T-helper 2 cell treated with Interferon-gamma antibody and Interleukin-4, amounts not matched to agents 100 ng/mL and 5 ng/mL, for 36 hours (primary cell): ENCODE measurements around the gene CCDC57. TPM values are rescaled to one million over a fixed set of nuclear protein-coding genes. Genes with fewer than 3 reads are reported as not detected.

Experiments
- intact Hi-C: fragments of 100-400 bp; cut with micrococcal nuclease; formaldehyde crosslinking; loops from one replicate; pipeline ENCODE4 v1.15.1; 2023
- total RNA-seq: library from RNA; stranded (reverse); gene quantifications from 2 replicates; pipeline ENCODE4 v1.2.3, GENCODE V29; 2022

Gene CCDC57
- total RNA-seq, 1 donor from 2014 or later: 59.0 TPM

DNA sequence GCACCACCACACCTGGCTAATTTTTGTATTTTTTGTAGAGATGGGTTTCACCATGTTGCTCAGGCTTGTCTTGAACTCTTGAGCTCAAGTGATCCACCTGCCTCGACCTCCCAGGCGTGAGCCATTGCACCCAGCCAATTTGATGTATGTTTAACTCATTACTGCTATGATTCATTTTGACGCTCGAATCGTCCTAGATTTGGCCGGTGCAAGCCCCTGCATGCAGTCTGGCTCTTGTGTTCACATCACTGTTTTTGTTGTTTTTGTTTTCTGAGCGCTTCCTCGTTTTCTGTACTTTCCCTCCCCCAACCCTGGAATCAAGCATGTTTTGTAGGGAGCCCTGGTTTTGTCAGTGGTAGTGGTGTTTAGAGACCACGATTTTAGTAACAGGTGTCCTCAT is 139.2 kb downstream of the CCDC57 start:
- intact Hi-C loops: no loop called here

DNA sequence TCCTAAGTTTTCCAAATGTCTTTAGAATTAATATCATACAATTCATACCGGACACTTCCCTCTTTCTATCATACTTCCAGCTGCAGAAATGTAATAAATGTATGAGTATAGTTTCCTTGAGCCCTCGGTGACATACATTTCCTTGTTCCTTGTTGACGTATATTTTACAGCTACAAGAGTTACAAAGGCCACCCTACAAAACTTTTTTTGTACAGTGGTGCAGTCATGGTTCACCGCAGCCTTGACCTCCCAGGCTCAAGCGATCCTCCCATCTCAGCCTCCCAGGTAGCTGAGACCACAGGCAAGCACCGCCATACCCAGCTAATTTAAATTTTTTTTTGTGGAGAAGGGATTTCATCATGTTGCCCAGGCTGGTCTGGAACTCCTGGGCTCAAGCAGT is 139.8 kb downstream of the CCDC57 start:
- intact Hi-C loops: no loop called here

DNA sequence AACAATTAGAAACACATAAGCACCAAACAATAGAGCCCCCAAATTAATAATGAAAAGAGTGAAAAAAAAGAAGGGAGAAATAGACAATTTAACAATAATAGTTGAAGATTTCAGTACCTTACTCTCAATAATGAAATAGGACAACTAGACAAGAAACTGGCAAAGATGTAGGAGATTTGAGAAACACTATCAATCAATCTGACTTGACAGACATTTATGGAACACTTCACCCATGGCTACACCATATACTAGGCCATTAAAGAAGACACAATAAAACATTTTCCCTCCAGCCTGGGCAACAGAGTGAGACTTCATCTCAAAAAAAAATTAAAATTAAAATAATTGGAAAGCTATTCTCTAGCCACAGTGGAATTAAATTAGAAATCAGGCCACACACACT is 142.0 kb downstream of the CCDC57 start:
- intact Hi-C loops: no loop called here

DNA sequence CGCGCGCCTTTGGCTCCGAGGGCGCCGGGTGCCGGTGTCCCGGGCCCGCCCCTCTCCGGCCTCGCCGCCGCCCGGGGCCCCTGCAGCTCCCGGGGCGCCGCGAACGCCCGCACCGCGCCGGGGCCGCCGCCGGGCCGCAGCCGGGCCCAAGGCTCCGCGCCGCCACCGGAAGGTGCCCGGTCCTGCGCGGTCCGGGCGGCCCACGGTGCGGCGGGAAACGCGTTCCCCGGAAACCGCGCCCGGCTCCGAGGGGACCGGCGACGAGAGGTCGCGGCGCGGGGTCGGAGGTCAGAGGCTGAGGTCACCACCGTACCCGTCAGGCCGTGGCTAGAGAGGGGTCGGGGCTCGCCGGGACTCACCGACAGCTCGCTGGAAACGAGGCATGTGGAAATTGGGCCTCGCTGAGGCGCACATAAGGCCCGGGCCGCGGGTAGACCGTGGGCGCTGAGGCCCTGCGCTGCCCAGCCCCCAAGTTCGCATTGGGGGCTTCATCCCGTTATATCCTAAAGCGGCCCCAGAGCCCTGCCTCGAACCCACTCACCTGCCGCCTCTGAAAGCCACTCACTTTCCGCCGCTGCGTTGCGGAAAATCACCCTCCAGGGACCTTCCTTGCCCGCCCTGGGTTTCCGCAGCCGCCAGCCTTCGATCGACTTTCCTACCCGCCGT is 146.9 kb downstream of the CCDC57 start, which contains the start of gene DUS1L:
TSS of gene DUS1L (minus strand) at position 167 of the 666 bp plus-strand sequence. CDS start 745 bp downstream, outside the sequence.
- intact Hi-C loops: no loop called here

DNA sequence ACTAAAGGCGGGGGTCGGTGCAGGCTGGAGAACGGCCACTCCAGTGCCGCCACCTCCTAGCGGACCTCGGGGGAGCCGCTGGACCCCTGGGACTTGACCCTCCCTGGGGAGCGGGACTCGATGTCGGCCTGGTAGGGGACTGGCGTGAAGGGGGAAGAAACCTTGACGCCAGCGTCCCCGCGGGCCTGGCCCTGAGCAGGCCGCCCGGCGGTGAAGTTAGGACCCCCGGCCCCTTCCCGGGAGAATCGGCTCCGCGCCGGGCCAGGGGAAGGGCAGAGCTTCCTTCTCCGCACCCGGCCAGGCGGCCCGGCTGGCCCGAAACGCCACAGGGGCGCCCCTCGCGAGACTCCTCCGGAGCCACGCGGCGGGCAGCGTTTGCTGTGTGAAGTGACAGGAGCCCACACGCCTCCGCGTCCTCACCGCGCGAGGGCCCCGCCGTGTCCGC is 147.4 kb downstream of the CCDC57 start:
- intact Hi-C loops: no loop called here

DNA sequence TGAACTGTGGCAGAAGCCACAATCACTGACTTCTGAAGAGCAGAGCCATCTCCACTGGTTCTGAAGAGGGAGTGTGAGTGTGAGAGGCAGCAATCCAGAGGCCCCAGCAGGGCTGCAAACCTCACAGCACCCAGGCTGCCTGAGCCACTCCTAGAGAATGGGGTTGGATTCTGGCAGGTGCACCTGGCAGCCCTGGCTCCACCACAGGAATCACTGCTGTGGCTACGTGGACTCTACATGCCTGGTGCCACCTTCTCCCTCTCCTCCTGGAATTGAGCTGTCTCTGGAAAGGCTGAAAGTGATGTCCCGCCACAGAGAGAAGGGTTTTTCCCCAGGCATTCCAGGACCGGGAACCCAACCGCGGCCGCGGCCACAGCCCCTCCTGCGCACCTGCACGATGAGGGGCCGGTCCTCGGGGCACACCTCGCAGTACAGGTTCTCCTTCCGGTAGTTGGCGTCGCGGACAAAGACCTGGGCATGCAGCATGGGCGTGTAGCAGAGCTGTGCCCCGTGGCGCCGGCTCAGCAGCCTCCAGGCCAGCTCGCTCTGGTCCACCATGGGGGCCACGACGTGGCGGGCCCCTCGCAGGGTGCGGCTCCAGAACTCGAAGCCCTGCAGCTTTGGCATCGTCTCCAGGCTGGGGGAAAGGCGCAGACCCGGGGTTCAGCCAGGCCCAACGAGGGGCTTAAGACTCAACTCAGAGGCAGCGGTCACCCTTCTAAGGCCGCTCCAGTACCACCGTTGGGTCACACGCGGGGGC is 148.0 kb downstream of the CCDC57 start:
- intact Hi-C loops: no loop called here

DNA sequence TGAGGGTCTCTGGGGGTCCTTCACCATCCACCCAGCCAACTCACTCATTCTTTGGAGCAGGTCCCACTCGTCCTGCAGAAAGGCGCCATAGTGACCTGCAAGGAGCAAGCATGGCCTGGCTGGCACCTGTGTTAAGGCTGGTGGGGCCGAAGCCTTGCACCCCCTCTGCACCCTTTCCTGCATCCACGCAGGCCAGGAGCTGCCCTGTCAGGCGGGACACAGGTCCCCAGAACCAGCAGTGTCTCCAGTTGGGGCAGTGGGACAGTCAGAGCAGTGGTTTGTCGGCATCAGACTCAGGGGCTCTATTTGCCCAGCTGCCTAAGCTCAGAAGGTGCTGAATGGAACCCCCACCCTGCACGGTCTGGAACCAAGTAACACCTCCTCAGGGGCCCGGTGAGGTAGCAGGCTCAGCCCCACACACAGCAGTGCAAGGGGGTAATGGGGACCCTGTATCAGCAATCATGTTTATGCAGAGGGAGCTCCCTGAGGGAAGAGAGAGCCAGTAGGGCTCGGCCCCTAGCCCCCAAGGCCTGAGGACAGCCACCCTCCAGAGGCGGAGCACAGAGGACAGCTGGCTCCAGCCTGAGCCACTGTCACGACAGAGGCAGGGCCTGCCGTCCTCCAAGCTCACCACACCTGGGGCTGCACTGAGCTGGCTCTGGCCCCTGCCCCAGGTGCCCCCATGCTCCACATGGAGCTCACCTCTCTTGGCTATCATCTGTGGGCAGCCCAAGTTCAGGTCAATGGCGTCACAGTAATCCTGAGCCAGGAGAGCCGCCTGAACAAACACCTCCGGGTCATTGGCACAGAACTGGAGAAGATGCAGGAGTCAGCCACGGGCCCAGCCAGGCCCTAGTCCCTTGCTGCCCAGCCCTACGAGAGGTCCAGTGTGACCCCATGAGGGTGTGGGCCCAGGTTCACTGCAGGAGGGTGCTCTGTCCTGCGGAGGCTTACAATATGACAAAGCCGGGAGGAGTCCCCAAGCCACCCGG is 148.9 kb downstream of the CCDC57 start:
- intact Hi-C loops: no loop called here

DNA sequence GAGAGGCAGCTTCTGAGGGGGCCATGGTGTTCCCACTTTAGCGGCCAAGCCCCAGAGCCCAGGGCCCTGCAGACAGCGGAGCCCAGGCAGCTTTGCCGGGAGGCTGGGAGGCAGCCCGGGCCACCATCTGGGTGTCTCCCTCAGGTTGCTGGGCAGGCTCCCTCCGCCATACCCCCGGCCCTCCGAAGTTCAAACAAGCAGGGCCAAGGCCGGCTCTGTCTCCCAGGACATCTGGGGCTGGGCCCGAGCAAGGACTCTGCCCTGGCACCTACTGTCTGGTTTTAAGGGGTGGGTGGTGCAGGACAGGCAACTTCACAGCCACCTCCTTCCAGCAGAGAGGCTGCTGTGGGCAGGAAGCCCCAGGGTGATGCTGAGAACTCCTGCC is 149.7 kb downstream of the CCDC57 start:
- intact Hi-C loops: no loop called here

DNA sequence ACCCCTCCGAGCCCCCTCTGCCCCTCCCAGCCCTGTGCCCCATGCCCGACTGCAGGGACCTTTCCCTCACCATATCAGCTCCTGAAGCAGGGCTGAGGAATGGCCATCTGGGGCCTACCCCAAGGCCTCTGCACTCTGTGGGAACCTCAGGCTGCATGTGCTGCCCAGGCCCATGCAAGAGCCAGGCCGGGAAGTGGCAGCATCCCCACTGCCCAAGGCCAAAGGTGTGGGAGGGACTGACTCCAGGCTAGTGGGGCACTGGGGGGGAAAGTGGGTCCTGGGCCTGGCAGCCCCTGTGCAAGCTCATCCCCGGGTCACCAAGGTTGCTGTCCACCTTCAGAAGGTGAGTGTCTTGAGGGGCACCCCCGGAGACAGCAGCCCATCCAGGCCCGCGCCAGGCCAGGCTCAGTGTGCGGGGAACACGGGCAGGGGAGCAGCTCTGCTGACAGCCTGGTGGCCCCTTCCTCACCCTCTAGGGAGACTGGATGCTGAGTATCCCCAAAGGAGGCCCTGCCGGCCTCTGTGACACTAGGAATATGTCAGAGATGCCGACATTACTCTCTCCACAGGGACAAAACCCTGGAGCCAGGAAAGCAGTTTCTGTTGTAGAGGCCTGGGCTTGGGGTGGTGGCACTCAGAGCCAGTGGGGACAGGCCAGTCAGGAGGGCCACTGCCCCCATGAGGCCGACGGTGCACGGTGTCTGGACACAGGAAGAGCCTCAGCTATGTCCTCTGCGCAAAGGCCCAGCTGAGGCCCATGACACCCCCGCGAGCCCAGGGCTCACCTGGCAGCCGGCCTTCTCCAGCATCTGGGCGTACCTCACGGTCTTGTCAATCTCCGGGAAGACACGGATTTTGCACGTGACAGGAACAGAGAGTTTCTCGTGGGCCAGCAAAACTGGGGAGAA is 150.3 kb downstream of the CCDC57 start:
- intact Hi-C loops: no loop called here

DNA sequence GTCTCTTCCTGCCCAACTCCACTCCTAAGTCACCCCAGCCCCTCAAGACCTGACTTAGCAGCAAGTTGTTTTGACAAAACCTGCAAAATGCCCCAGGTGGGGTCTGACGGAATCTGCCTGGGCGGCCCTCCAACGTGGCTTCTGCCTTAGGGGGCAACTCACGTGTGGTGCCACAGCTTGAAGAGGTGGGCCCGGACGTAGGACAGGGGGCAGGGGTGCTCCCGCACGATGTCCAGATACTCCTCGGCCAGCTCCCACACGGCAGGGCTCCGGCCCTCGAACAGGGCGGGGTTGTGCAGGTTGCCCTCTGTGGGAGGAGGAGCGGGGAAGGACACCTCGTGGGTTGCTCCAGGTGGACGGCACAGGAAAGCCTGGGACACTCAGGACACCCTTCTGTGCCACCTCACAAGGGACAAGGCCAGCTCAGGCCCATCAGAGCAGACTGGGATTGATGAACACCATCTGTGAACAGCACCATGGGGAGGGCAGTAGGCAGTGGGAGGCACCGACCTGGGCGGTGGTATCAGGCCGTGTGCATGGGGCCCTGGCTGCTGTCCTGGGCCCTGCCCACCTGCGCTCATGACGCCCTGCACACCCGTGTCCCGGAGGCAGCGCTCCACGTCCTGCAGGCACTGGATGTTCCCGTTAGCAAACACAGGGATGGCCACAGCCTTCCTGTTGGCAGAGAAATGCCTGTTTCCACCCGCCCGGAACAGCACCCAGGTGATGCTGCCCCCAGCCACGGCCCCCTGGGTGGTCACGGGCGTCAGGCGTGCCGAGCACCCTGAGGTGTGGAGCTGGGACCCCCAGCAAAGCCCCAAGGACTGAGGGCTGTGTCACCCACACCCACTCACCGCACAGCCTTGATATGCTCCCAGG is 151.4 kb downstream of the CCDC57 start:
- intact Hi-C loops: no loop called here

DNA sequence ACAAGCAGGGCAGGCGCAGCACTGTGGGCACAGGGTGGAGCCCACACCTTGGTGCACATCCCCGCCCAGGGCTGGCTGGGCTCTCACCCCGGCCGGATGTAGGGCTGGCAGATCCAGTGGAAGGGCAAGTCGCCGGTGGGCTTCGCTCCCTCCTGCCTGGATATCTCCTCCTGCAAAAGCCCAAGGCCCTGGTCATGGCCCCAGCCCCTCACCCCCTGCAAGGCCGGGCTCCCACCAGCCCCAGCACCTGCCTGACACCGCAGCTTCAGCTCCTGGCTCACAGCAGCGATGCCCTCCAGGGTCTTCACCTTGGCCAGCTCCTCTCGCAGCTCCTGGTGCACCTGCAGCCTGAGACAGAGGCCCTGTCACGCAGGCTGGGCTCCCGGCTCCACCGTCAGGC is 152.0 kb downstream of the CCDC57 start:
- intact Hi-C loops: no loop called here

DNA sequence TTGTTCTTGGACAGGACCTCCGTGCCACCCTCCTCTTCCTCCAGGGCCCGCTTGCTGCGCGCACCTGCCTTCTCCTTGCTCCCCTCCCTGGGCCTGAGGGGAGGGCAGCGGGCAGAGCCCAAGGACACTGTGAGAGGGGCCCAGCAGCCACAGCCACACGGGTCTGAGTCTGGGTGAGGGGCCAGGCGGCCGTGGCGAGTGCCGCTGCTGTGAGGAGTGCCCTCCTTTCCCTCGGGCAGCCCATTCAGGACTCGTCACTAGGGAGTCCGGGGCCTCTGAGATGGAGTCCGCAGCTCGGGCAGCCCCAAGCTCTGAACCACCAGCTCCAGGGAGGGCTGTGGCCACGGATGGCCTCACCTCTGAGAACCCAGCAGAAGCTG is 152.7 kb downstream of the CCDC57 start:
- intact Hi-C loops: no loop called here

DNA sequence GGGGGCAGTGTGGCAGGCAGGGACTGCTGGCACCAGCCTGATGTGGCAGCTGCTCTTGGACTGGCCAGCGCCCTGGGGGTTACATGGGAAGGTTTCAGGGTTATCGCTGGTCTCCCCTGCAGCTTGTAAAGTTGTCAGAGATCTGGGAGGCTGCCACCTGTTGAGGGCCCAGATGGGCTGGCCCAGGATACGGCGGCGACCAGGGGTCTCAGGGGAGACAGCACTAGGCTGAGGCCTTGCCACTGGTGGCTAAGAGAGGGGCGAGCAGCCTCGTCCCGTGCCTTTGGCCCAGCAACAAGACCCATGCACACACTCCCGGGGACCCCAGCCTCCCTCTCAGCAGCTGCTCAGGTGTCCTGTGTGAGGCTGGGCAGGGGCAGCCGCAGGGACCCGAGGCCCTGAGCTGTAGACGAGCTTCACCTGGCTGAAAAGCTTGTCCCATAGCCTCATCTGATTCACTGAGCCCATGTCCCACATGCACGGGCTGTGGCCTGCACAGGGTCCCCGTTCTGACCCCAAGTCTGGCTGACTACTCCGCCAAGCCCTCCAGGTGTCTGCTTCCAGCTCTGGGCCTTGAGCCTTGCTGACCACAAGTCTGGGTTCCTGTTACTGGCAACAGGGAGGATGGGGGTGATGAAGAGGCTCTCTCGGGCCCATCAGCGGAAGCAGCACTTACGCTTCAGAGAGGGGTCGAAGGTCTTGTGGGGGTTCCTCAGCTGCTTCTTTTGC is 153.2 kb downstream of the CCDC57 start:
- intact Hi-C loops: no loop called here

DNA sequence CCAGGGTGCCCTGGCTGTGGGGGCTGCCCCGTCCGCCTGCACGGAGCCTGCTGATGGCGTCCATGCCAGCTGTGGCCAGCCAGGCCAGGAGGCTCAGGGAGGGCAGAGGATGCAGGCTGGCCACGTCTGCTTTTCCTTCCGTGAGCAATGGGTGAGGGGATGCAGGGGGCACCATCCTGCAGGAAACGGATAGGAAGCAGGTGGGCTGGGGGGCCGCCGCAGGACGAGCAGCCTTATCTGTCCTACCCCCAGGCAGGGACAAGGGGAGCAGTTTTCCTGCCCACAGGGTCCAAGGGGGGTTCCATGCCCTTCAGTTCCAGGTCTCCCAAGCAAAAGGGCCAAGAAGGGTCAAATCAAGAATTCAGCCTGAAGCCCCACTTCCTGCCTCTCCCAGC is 153.8 kb downstream of the CCDC57 start:
- intact Hi-C loops: no loop called here

DNA sequence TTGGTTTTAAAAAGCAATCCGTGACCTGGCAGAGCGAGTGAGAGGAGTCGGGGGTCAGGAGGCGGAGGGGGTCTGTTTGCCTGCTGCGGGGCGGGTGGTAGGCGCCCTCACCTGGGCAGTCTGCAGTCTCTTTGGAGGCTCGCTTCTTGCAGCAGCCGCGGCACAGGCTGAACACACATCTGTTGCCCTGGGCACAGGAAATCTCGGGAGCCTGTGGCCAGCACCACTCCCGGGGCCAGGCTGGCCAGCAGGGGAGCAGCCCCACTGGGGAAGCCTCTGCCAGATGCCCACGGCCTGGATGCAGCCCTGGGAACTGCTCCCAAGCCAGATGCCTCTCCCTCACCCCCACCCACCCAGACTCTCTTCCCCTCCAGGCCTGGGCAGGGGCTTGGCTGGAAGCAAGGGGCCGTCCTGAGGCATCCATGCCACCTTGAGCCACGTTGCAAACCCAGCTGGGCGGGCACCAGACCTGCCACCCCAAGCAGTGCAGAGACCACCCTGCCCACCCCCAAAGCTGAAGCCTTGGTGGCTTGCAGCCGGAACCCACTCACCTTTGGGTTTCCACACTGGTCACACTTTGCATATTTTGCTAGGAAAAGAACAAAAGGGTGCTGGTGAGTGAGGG is 154.3 kb downstream of the CCDC57 start:
- intact Hi-C loops: no loop called here

DNA sequence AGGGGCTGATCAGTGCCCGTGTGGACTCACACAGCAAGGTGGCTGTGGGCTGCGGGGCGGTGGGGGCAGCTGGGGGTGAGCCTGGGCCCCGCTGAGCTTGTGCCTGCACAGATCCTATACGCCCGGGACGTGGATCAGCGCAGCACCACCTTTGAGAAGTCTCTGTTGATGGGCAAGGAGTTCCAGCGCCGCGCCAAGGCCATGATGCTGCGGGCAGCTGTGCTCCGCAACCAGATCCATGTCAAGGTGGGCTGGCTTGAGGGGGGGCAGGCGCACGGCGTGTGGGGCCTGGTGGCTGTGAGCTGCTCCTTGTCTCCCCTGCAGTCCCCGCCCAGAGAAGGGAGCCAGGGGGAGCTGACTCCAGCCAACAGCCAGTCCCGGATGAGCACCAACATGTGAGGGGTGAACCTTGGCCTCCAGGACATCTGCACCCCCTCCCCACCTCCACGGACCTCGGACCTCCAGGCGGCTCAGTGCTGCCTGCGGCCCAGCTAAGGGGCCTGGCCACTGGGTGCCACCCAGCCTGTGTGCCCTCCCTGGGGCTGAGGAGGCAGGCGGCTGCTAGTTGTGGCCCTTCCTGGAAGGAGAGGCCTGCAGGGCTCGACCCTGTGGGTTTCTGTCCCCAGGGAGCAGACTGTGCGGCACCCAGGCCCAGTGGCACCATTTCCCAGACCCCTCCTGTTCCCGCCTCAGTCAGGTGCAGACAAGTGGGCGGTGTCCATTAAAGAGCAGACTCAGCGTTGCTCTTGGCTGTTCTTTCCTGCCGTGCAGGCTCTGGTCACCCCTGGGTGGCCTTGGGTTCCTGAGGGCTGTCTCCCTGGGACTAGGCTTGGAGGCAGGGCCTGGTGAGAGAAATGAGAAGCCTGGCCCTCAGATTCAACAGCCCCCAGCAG is 155.7 kb downstream of the CCDC57 start:
- intact Hi-C loops: no loop called here

DNA sequence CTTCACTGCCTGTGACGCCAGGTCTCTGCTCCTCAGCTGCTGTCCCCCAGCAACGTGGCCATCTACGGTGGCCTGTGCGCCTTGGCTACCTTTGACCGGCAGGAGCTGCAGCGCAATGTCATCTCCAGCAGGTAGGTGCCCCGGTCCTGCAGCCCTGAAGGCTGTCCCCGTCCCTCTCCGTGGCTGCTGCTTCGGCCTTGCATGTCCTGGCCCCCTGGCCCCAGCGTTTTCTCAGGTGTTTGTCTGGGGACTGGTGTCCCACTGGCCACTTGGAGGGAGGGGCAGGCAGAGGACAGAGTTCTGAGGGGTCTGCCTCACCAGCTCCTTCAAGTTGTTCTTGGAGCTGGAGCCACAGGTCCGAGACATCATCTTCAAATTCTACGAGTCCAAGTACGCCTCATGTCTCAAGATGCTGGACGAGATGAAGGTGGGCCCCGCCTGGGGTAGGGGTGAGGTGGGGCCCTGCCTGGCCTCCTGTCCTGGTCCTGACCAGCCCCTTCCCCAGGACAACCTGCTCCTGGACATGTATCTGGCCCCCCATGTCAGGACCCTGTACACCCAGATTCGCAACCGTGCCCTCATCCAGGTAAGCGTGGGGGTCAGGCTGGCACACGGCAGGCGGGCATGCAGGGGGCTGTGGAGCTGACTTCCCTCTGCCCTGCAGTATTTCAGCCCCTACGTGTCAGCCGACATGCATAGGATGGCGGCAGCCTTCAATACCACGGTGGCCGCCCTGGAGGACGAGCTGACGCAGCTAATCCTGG is 156.5 kb downstream of the CCDC57 start:
- intact Hi-C loops: no loop called here
